Esophagus muscularis mucosa (tissue), 4 donors: ENCODE results near the gene CEP20.

Experiments
- EP300 ChIP-seq: sonication (generic); formaldehyde crosslinking; IDR thresholded peaks from one replicate; pipeline ENCODE4 v1.6.1; 2017; ENCODE audit warnings: antibody characterized with exemption
- POLR2A ChIP-seq: fragments of 450-650 bp; IDR thresholded peaks from one replicate; pipeline ENCODE4 v1.6.1; 2017; ENCODE audit warnings: antibody characterized with exemption, moderate library complexity, mild to moderate bottlenecking, low read depth
- TF ChIP-seq, protein P1 (sequence below), 3 experiments: fragments of 200-600 bp in 2 of 3; fragments of 450-650 bp in 1 of 3; sonication (generic) in 2 of 3; IDR thresholded peaks; one replicate each; pipeline ENCODE4 v1.5.1; 2017 to 2019; ENCODE audit warnings: antibody characterized with exemption in 3 of 3, mild to moderate bottlenecking in 2 of 3, moderate library complexity in 1 of 3

GRCh38 chr16:15900357-15900756 lies 12.0 kb upstream of the CEP20 start:
- TF ChIP-seq POLR2A (no peak), EP300 (no peak)
- TF ChIP-seq, protein P1, sequence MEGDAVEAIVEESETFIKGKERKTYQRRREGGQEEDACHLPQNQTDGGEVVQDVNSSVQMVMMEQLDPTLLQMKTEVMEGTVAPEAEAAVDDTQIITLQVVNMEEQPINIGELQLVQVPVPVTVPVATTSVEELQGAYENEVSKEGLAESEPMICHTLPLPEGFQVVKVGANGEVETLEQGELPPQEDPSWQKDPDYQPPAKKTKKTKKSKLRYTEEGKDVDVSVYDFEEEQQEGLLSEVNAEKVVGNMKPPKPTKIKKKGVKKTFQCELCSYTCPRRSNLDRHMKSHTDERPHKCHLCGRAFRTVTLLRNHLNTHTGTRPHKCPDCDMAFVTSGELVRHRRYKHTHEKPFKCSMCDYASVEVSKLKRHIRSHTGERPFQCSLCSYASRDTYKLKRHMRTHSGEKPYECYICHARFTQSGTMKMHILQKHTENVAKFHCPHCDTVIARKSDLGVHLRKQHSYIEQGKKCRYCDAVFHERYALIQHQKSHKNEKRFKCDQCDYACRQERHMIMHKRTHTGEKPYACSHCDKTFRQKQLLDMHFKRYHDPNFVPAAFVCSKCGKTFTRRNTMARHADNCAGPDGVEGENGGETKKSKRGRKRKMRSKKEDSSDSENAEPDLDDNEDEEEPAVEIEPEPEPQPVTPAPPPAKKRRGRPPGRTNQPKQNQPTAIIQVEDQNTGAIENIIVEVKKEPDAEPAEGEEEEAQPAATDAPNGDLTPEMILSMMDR (IDR thresholded peaks at IDR 0.05): no peak
